CD4-positive, alpha-beta memory T cell (primary cell): ENCODE results near the gene VPS36. TPM values are rescaled to one million over a fixed set of nuclear protein-coding genes. Genes with fewer than 3 reads are reported as not detected.
A peak's percentile ranks its signal among the peaks of the same experiment; 100 is the strongest.
"Not testable (repeated sequence)": the region's sequence is repeated elsewhere in the genome, so short reads cannot be mapped to it uniquely, and the experiment has no call there.

Source experiments
- CTCF ChIA-PET: fragments of 350-600 bp; sonication (Branson Sonifier 250); formaldehyde crosslinking; loops from one replicate; lab custom pipeline; 2021; ENCODE audit warnings: inconsistent platforms; ENCODE audit not compliant: partially characterized antibody; lab: Charles Lee
- POLR2A ChIA-PET: fragments of 350-600 bp; sonication (Branson Sonifier 250); formaldehyde crosslinking; loops from one replicate; lab custom pipeline; 2021; ENCODE audit not compliant: partially characterized antibody; lab: Charles Lee
- DNase-seq, 5 donors: peaks; one replicate each; pipeline versions ENCODE4 v3.0.0 to v3.0.0-alpha.2; 2020 to 2022; ENCODE audit warnings: mixed read lengths in 1 of 5
- H3K27ac ChIP-seq: one replicate; pipeline ENCODE4 v1.7.0; 2013; ENCODE audit warnings: low read depth, low read length
- H3K27me3 ChIP-seq: 2 replicates; pipeline ENCODE4 v1.7.0; 2013; ENCODE audit warnings: mild to moderate bottlenecking, low read length, moderate library complexity; ENCODE audit not compliant: insufficient read depth
- H3K36me3 ChIP-seq: 2 replicates; pipeline ENCODE4 v1.7.0; 2013; ENCODE audit warnings: mild to moderate bottlenecking, low read length, moderate library complexity; ENCODE audit not compliant: insufficient read depth
- H3K4me1 ChIP-seq: 2 replicates; pipeline ENCODE4 v1.7.0; 2013; ENCODE audit warnings: mild to moderate bottlenecking, low read length, moderate library complexity; ENCODE audit not compliant: insufficient read depth
- H3K4me3 ChIP-seq, 2 donors: one replicate each; pipeline ENCODE4 v1.7.0; 2013; ENCODE audit warnings: low read length in 2 of 2, mild to moderate bottlenecking in 1 of 2
- H3K9me3 ChIP-seq, 2 donors: one replicate each; pipeline ENCODE4 v1.7.0; 2013; ENCODE audit warnings: low read length in 2 of 2, control low read depth in 1 of 2; ENCODE audit not compliant: control insufficient read depth in 1 of 2
- H3K27ac Mint-ChIP-seq, 7 donors: one replicate each; pipeline ENCODE4 v1.8.0; 2020 to 2021; ENCODE audit warnings: mixed read lengths in 7 of 7, mild to moderate bottlenecking in 6 of 7, inconsistent platforms in 3 of 7, moderate library complexity in 3 of 7
- H3K27me3 Mint-ChIP-seq, 2 donors: one replicate each; pipeline ENCODE4 v1.8.0; 2020 to 2021; ENCODE audit warnings: mixed read lengths in 2 of 2
- H3K36me3 Mint-ChIP-seq, 2 donors: one replicate each; pipeline ENCODE4 v1.8.0; 2020 to 2021; ENCODE audit warnings: mixed read lengths in 2 of 2, inconsistent platforms in 1 of 2, mild to moderate bottlenecking in 1 of 2
- H3K4me1 Mint-ChIP-seq, 4 donors: one replicate each; pipeline ENCODE4 v1.8.0; 2020 to 2021; ENCODE audit warnings: mixed read lengths in 4 of 4, mild to moderate bottlenecking in 1 of 4
- H3K4me3 Mint-ChIP-seq, 8 donors: one replicate each; pipeline ENCODE4 v1.8.0; 2020 to 2021; ENCODE audit warnings: mixed read lengths in 8 of 8, mild to moderate bottlenecking in 7 of 8, moderate library complexity in 6 of 8, inconsistent platforms in 3 of 8
- H3K9me3 Mint-ChIP-seq, 8 donors: one replicate each; pipeline ENCODE4 v1.8.0; 2020 to 2021; ENCODE audit warnings: mixed read lengths in 8 of 8, mild to moderate bottlenecking in 5 of 8, inconsistent platforms in 3 of 8, moderate library complexity in 1 of 8
- intact Hi-C: fragments of 100-400 bp; cut with micrococcal nuclease; formaldehyde crosslinking; loops from one replicate; pipeline ENCODE4 v1.15.1; 2023
- polyA plus RNA-seq, 2 donors: library from polyadenylated mRNA; unstranded; fragments of 300-500 nt; fragmentation: Illumina TruSeq; gene quantifications; one replicate each; pipeline ENCODE4 v1.2.3, GENCODE V29; 2021
- total RNA-seq, 2 experiments: library from RNA; stranded (reverse); gene quantifications; one replicate each; pipeline ENCODE4 v1.2.3, GENCODE V29; 2021

The VPS36 gene, protein sequence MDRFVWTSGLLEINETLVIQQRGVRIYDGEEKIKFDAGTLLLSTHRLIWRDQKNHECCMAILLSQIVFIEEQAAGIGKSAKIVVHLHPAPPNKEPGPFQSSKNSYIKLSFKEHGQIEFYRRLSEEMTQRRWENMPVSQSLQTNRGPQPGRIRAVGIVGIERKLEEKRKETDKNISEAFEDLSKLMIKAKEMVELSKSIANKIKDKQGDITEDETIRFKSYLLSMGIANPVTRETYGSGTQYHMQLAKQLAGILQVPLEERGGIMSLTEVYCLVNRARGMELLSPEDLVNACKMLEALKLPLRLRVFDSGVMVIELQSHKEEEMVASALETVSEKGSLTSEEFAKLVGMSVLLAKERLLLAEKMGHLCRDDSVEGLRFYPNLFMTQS
- total RNA-seq, result 10 to 100 TPM; 59.9 to 64.5 TPM
- polyA plus RNA-seq, result 10 to 100 TPM; 44.1 to 45.8 TPM

DNA sequence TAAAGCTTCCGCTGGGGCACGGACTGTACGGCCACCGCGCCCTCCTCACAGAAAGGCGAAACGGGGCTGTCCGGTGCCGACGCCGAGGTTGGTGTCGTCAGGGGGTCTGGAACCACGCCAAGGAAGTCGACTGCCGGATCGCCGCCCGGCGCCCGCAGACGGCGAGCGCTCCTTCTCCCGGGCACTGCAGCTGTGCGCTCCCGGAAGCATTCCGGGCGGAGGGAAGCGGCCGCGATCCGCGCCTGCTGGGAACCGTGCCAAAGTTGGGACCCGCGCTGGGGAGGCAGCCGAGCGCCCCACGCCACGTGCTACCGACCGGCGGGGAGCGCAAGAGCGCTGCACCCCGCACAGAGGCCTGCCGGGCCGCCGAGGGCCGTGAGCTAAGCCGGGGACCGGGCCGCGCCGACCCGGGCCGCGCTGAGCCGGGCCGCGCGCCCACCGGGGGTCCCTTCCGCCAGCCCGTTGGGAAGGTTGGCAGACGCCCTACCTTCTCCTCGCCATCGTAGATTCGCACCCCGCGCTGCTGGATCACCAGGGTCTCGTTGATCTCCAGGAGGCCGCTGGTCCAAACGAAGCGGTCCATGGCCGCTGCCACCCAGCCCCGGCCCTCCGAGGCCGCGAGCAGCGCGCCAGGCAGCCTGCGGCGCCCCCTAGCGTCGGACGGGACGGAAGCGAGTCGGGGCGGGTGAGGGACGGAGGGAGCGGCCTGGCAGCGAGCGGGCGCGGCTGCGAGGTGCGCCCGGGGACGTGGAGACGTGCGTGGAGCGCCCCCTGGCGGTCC is at the start of gene VPS36:
Gene VPS36, minus strand, starts transcription at position 623 of the 781 bp plus-strand sequence. Its CDS starts 40 bp downstream, at position 583.
- Mint-ChIP-seq H3K4me1 (peaks cover 22 to 55% (median 36%) of the 10 kb centered on the region in 4 donors), H3K9me3 (no peaks in the 10 kb centered on the region), H3K27ac (peak within 1 kb of the TSS; percentile 84 to 95 (median 92)), H3K4me3 (peak within 1 kb of the TSS; percentile 90 to 98 (median 94)), H3K36me3 (peaks cover 0 to 14% of the 10 kb centered on the region in 2 donors), H3K27me3 (no peaks in the 10 kb centered on the region)
- ChIA-PET CTCF (interaction anchor here (0.7 to 3.3 kb wide), 33 partner anchors 9 to 997 kb away, joined by 3 to 17 read pairs (median 4); partner anchors contain the start of genes INTS6, NEK3 and SUGT1), POLR2A (interaction anchor here (0.7 to 3.8 kb wide), 14 partner anchors 8 to 997 kb away, joined by 3 to 25 read pairs (median 4); partner anchors contain the start of genes INTS6, NEK3 and SUGT1)
- no peaks in the 10 kb centered on the region for H3K9me3 ChIP-seq
- intact Hi-C loops, result loop anchor here (1.0 to 5.0 kb wide), 8 partner anchors 51 to 623 kb away; partner anchors contain the start of genes NEK5 and SUGT1
- no peaks in the 10 kb centered on the region for H3K27me3 ChIP-seq
- no peaks in the 10 kb centered on the region for H3K36me3 ChIP-seq
- peak within 1 kb of the TSS; percentile 82 for H3K27ac ChIP-seq
- H3K4me1 ChIP-seq, result peaks cover 38% of the 10 kb centered on the region
- peak within 1 kb of the TSS; percentile 53 to 95 for H3K4me3 ChIP-seq
- peak; percentile 89 to 94 (median 94) for DNase-seq

DNA sequence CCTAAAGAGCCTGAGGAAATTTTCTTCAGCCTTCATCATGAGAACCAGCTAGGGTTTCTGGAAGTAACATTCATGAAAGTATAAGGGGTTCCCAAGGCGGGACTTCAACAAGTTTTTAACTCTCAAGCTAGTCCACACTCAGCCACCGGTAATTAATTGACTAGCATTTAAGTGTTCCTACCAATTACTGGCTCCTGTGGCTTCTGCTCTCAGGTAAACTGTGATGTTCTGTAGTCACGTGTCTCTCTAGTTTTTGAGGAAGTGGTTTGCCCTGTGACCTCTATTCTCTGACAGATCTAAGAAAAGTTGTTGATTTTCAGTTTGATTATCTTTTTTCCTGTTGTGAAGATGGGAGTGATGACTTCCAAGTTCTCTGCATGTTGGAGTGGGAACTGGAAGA is 47.5 kb upstream of the VPS36 start:
- CTCF ChIA-PET, result not testable (repeated sequence)
- peak in 1 of 5 donors; percentile 0 for DNase-seq

DNA sequence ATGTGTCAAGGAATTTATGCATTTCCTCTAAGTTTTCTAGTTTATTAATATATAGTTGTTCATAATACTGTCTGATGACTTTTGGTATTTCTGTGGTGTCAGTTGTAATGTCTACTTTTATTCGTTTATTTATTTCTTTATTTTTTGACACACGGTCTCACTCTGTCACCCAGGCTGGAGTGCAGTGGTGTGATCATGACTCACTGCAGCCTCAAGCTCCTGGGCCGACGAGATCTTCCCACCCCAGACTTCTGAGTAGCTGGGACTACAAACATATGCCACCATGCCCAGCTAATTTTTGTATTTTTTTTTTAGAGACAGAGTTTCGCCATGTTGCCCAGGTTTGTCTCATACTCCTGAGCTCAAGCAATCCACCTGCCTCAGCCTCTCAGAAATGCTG is 43.8 kb upstream of the VPS36 start:
- H3K4me1 Mint-ChIP-seq, H3K27me3 Mint-ChIP-seq, H3K27ac Mint-ChIP-seq, DNase-seq, H3K36me3 Mint-ChIP-seq, H3K36me3 ChIP-seq, H3K27me3 ChIP-seq, H3K9me3 Mint-ChIP-seq, intact Hi-C loops, H3K4me1 ChIP-seq, POLR2A ChIA-PET, CTCF ChIA-PET, H3K27ac ChIP-seq, H3K4me3 Mint-ChIP-seq, H3K4me3 ChIP-seq, H3K9me3 ChIP-seq: not testable (repeated sequence)

More for the DNA sequence above, 47.5 kb upstream of the VPS36 start:
- POLR2A ChIA-PET, H3K36me3 ChIP-seq, intact Hi-C loops, H3K27ac ChIP-seq, H3K4me1 Mint-ChIP-seq, H3K4me1 ChIP-seq, H3K27me3 ChIP-seq, H3K4me3 ChIP-seq, H3K27ac Mint-ChIP-seq, H3K9me3 ChIP-seq, H3K36me3 Mint-ChIP-seq, H3K27me3 Mint-ChIP-seq: not testable (repeated sequence)
- Mint-ChIP-seq H3K4me3 (peak overlapping the region in 1 of 8 donors; percentile 7), H3K9me3 (peaks cover 0 to 18% (median 9%) of the 10 kb centered on the region in 8 donors)

DNA sequence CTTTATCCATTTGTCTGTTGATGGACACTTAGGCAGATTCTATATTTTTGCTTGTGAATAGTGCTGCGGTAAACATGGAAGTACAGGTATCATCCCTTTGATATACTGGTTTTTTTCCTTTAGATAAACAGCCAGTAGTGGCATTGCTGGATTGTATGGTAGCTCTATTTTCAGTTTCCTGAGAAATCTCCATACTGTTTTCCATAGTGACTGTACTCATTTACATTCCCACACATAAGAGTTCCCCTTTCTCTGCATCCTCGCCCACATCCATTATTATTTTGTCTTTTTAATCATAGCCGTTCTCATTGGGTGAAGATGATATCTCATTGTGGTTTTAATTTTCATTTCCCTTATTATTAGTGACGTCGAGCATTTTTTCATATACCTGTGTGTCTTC is 40.6 kb upstream of the VPS36 start:
- H3K36me3 ChIP-seq, H3K36me3 Mint-ChIP-seq, H3K27ac ChIP-seq, H3K27me3 Mint-ChIP-seq, H3K9me3 ChIP-seq, intact Hi-C loops, H3K27ac Mint-ChIP-seq, H3K4me1 Mint-ChIP-seq, H3K9me3 Mint-ChIP-seq, H3K27me3 ChIP-seq, CTCF ChIA-PET, H3K4me1 ChIP-seq, DNase-seq, H3K4me3 Mint-ChIP-seq, POLR2A ChIA-PET, H3K4me3 ChIP-seq: not testable (repeated sequence)

DNA sequence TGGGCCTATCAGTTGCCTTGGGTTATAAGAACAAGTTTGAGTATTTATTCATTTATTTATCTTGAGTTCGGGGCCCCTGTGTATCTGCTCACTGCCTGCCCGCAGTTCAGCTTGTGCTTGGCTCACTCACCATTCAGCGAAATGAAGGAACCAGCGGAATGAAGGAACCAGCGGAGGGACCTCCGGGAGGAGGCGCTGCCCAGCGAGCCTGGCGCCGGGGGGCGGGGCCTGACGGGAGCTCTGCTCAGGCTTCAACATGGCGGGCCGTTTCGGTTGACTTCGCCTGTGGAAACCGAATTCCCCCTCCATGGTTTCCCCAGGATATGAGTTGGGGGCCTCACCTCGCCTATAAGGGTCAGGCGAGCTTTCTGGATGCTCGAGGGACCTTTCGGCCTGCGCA is 38.3 kb upstream of the VPS36 start:
- H3K9me3 ChIP-seq, H3K27ac Mint-ChIP-seq, POLR2A ChIA-PET, H3K27me3 ChIP-seq, H3K27ac ChIP-seq, H3K27me3 Mint-ChIP-seq, H3K4me3 Mint-ChIP-seq, intact Hi-C loops, DNase-seq, H3K4me1 ChIP-seq, H3K36me3 Mint-ChIP-seq, H3K36me3 ChIP-seq, H3K4me1 Mint-ChIP-seq, H3K9me3 Mint-ChIP-seq, CTCF ChIA-PET, H3K4me3 ChIP-seq: not testable (repeated sequence)

DNA sequence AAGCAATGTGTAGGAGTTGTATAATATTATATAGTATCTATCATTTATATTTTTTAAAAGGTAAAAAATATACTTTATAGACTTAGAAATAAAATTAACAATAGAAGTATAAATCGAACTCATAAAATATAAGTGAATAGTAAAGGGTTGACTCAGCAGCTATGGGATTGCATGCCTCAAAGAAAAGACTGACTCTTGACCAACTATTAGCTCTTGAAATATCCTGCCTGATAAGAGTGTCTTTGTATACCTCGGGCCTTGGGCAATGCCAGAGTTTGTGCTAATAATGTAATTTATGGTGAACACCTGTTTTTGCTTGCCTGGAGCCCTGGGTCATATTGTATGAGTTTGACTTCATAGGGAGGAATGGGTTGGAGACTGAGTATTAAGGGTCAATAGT is 36.6 kb upstream of the VPS36 start:
- H3K27me3 Mint-ChIP-seq, H3K36me3 ChIP-seq, H3K9me3 ChIP-seq, H3K4me1 ChIP-seq, DNase-seq, H3K4me3 ChIP-seq, intact Hi-C loops, H3K27ac Mint-ChIP-seq, H3K4me1 Mint-ChIP-seq, POLR2A ChIA-PET, H3K27ac ChIP-seq, H3K36me3 Mint-ChIP-seq, H3K27me3 ChIP-seq, CTCF ChIA-PET, H3K4me3 Mint-ChIP-seq, H3K9me3 Mint-ChIP-seq: not testable (repeated sequence)

DNA sequence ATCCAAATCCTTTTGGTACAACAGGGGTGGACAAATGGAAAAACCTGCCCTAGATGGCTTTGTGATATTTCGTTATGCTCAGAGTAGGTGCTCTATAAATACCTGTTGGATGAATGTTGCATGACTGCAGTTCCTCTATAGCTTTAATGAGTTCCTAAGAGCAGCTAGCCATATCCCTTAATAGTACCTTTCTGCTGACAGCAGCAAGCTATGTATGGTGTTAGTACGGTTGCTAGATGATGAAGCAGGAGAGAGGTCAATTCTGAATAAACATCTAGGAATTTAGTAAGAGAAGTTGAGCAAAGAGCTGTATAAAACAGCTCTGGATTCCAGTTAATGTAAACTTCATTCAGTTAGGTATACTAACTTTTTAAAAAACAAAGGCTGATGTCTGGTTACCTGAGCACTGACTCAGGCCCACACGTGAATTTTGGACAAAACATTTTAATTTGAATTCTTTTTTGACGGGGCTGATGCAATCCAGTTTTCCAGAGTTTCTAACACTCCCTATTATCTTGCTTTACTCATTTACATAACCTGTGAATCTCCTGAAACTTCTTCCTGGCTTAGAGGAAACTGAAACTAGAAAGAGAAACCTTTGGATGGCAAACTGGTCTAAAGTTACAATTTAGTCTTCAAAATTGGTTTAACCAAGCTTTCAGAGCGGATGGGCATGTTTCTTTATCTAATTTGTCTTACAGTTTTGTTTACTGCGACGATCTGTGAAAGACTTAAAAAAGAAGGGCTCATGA is 30.4 kb upstream of the VPS36 start:
- H3K4me3 Mint-ChIP-seq, H3K4me3 ChIP-seq, H3K27me3 ChIP-seq, H3K36me3 ChIP-seq, H3K9me3 ChIP-seq, H3K9me3 Mint-ChIP-seq, DNase-seq, intact Hi-C loops, CTCF ChIA-PET, POLR2A ChIA-PET, H3K27me3 Mint-ChIP-seq, H3K27ac ChIP-seq, H3K4me1 Mint-ChIP-seq, H3K4me1 ChIP-seq, H3K27ac Mint-ChIP-seq: not testable (repeated sequence)
- H3K36me3 Mint-ChIP-seq, result peaks cover 8 to 11% of the 10 kb centered on the region in 2 donors
